K562 (cell line): ENCODE data around the gene DDAH1. TPM values are rescaled to one million over a fixed set of nuclear protein-coding genes. Genes with fewer than 3 reads are reported as not detected.

ENCODE experiments used
- ATAC-seq: fragments of 200-7000 bp; cut with Tn5 transposase; 3 replicates; pipeline ENCODE4 v1.9.1; 2020; ENCODE audit warnings: moderate library complexity
- BruUV-seq: library from RNA; stranded (reverse); fragments of 400-500 nt; replicated peaks from 2 replicates; lab custom pipeline; 2021; lab: Mats Ljungman, UMichigan
- CTCF ChIA-PET: fragments of 300-600 bp; formaldehyde crosslinking; extraction: SDS; loops from one replicate; lab custom pipeline; 2021; ENCODE audit warnings: low intra/inter-chr PET ratio; lab: Yijun Ruan, JAX
- POLR2A ChIA-PET: fragments of 300-600, 350-650 bp; sonication (Branson Sonifier 250); formaldehyde crosslinking; extraction: SDS; loops from one replicate; lab custom pipeline; 2021; ENCODE audit warnings: antibody characterized with exemption, inconsistent platforms; lab: Yijun Ruan, JAX
- DNase-seq, 4 experiments: peaks; one replicate each; pipeline versions ENCODE4 v3.0.0 to v3.0.0-alpha.2; 2011 to 2018; ENCODE audit warnings: low spot score in 3 of 4, mixed read lengths in 3 of 4; ENCODE audit errors: extremely low read depth in 1 of 4
- FAIRE-seq: peaks from 2 replicates; lab custom pipeline; 2011; peaks lifted over from hg19 to GRCh38; lab: Jason Lieb, UNC
- H2AFZ ChIP-seq: 2 replicates; pipeline ENCODE4 v1.6.0; 2011; ENCODE audit warnings: low read depth, low read length, control low read depth, inconsistent platforms
- H3K27ac ChIP-seq: fragments of 200-600 bp; 3 replicates; pipeline ENCODE4 v1.8.0; 2011; ENCODE audit warnings: low read depth, mild to moderate bottlenecking, control low read depth, inconsistent platforms, low read length, moderate library complexity, mixed read lengths; ENCODE audit errors: extremely low read depth
- H3K27me3 ChIP-seq, 2 experiments: fragments of 300-600 bp in 1 of 2; 2 replicates in 1 of 2; 3 replicates in 1 of 2; pipeline versions ENCODE4 v1.6.0 to v1.8.0; 2011; ENCODE audit warnings: inconsistent platforms in 2 of 2, low read length in 2 of 2, mild to moderate bottlenecking in 1 of 2, mixed read lengths in 1 of 2, moderate library complexity in 1 of 2; ENCODE audit not compliant: control insufficient read depth in 2 of 2, insufficient read depth in 2 of 2
- H3K36me3 ChIP-seq: fragments of 300-600 bp; 3 replicates; pipeline ENCODE4 v1.8.0; 2011; ENCODE audit warnings: mild to moderate bottlenecking, low read length, inconsistent platforms; ENCODE audit not compliant: control insufficient read depth, insufficient read depth
- H3K4me1 ChIP-seq, 2 experiments: fragments of 200-600 bp in 1 of 2; replicated peaks in 1 of 2; 2 replicates in 1 of 2; 3 replicates in 1 of 2; pipeline versions ENCODE4 v1.5.1 to v1.8.0; 2011; ENCODE audit warnings: inconsistent platforms in 2 of 2, low read length in 2 of 2, mild to moderate bottlenecking in 1 of 2, mixed read lengths in 1 of 2, moderate library complexity in 1 of 2; ENCODE audit not compliant: control insufficient read depth in 2 of 2, insufficient read depth in 2 of 2
- H3K4me2 ChIP-seq: 2 replicates; pipeline ENCODE4 v1.6.1; 2011; ENCODE audit warnings: low read length, control low read depth, inconsistent platforms, mixed read lengths; ENCODE audit not compliant: insufficient read depth
- H3K4me3 ChIP-seq: fragments of 200-600 bp; sonication (generic), shearing (Covaris generic); 2 replicates; pipeline ENCODE4 v1.5.1; 2016; ENCODE audit warnings: control low read depth, inconsistent platforms
- H3K79me2 ChIP-seq: fragments of 200-600 bp; 3 replicates; pipeline ENCODE4 v1.8.0; 2011; ENCODE audit warnings: low read length, inconsistent platforms; ENCODE audit not compliant: control insufficient read depth, insufficient read depth
- H3K9ac ChIP-seq, 2 experiments: 2 replicates each; pipeline versions ENCODE4 v1.6.0 to v1.6.1; 2011; ENCODE audit warnings: low read depth in 2 of 2, low read length in 2 of 2, control low read depth in 1 of 2, inconsistent platforms in 1 of 2, mild to moderate bottlenecking in 1 of 2, mixed read lengths in 1 of 2; ENCODE audit not compliant: insufficient read depth in 1 of 2
- H3K9me1 ChIP-seq: one replicate; pipeline ENCODE4 v1.6.0; 2011; ENCODE audit warnings: inconsistent platforms, mild to moderate bottlenecking, low read length, moderate library complexity; ENCODE audit not compliant: control insufficient read depth, insufficient read depth
- H3K9me3 ChIP-seq: replicated peaks from 2 replicates; pipeline ENCODE4 v1.5.1; 2011; ENCODE audit warnings: low read depth, low read length, inconsistent platforms; ENCODE audit not compliant: control insufficient read depth, insufficient read depth
- H4K20me1 ChIP-seq: replicated peaks from 2 replicates; pipeline ENCODE4 v1.6.1; 2011; ENCODE audit warnings: low read length, inconsistent platforms, mixed read lengths; ENCODE audit not compliant: control insufficient read depth, insufficient read depth
- ATF7 ChIP-seq: fragments of 450-650 bp; IDR thresholded peaks from 2 replicates; pipeline ENCODE4 v1.7.1; 2014; ENCODE audit warnings: mild to moderate bottlenecking, moderate library complexity
- CBX8 ChIP-seq: fragments of 200-600 bp; sonication (generic); IDR thresholded peaks from 2 replicates; pipeline ENCODE4 v1.6.1; 2012; ENCODE audit warnings: borderline replicate concordance, mixed run types, low read depth, mild to moderate bottlenecking, moderate library complexity, mixed read lengths, low read length, control low read depth, inconsistent platforms; ENCODE audit not compliant: poor library complexity, severe bottlenecking; ENCODE audit errors: extremely low read depth
- JUND ChIP-seq, 2 experiments: IDR thresholded peaks; 2 replicates in 1 of 2; 3 replicates in 1 of 2; pipeline ENCODE4 v1.6.1; 2011; ENCODE audit warnings: borderline replicate concordance in 2 of 2, low read depth in 2 of 2, low read length in 2 of 2, improper control_type of control experiment in 1 of 2, missing biosample characterization in 1 of 2, missing genetic modification characterization in 1 of 2, missing genetic modification reagents in 1 of 2
- MECOM ChIP-seq: fragments of 250-450 bp; sonication (Bioruptor Pico); IDR thresholded peaks from 2 replicates; pipeline ENCODE4 v1.8.0; 2022; ENCODE audit warnings: inconsistent platforms
- POLR2G ChIP-seq: fragments of 200-400 bp; formaldehyde crosslinking; IDR thresholded peaks from 2 replicates; pipeline ENCODE4 v1.6.1; 2017; ENCODE audit warnings: low read depth, mild to moderate bottlenecking, antibody characterized with exemption, low read length, moderate library complexity
- TCFL5 ChIP-seq: fragments of 250-450 bp; sonication (Bioruptor Pico); conservative IDR thresholded peaks from 2 replicates; pipeline ENCODE4 v1.6.1; 2021; ENCODE audit warnings: mild to moderate bottlenecking, moderate library complexity, matching md5 sums
- TRIM25 ChIP-seq: fragments of 450-650 bp; IDR thresholded peaks from 2 replicates; pipeline ENCODE4 v1.7.0; 2016; ENCODE audit warnings: borderline replicate concordance
- ZBTB17 ChIP-seq: fragments of 450-650 bp; formaldehyde crosslinking; IDR thresholded peaks from 2 replicates; pipeline ENCODE4 v1.4.0; 2020; ENCODE audit warnings: mild to moderate bottlenecking
- ZBTB34 ChIP-seq: fragments of 250-450 bp; sonication (Bioruptor Pico); IDR thresholded peaks from 2 replicates; pipeline ENCODE4 v1.8.0; 2021; ENCODE audit warnings: mild to moderate bottlenecking, moderate library complexity
- ZNF77 ChIP-seq: fragments of 250-450 bp; sonication (Bioruptor Pico); IDR thresholded peaks from 2 replicates; pipeline ENCODE4 v1.5.0; 2020
- WGBS: fragments of 100-300 bp; shearing (Covaris generic); methylation state at CpG from one replicate; pipeline ENCODE4 v1.1.6; 2016; ENCODE audit warnings: low coverage, mixed read lengths; ENCODE audit not compliant: insufficient coverage; ENCODE audit errors: missing lambda C conversion rate; 5-methylcytosine and 5-hydroxymethylcytosine counted together
- in situ Hi-C: fragments of 300-500 bp; cut with MboI; formaldehyde crosslinking; loops from 4 replicates; pipeline ENCODE4 v1.15.0; 2018; ENCODE audit warnings: inconsistent platforms, mixed read lengths
- intact Hi-C: fragments of 100-400 bp; cut with micrococcal nuclease; formaldehyde crosslinking; loops from 2 replicates; pipeline ENCODE4 v1.14.2; 2022
- polyA plus RNA-seq, 8 experiments: library from polyadenylated mRNA; depleted of rRNA in 4 of 8; stranded (reverse) in 5 of 8; unstranded in 3 of 8; fragments of >200 nt; fragmentation: Nextera tagmentation in 2 of 8; fragmentation: Illumina TruSeq in 1 of 8; extraction: Ambion mirVana in 2 of 8; extraction: Trizol in 1 of 8; gene quantifications; 2 replicates each; pipeline versions ENCODE4 v1.2.1 to v1.2.3, GENCODE V29; 2011 to 2014; ENCODE audit warnings: inconsistent platforms in 1 of 8, missing spikeins in 1 of 8
- total RNA-seq, 7 experiments: library from RNA; depleted of rRNA in 6 of 7; stranded (reverse); fragments of >200 nt in 6 of 7; fragmentation: Illumina TruSeq in 2 of 7; extraction: Trizol in 2 of 7; gene quantifications; 2 replicates each; pipeline versions ENCODE4 v1.2.1 to v1.2.3, GENCODE V29; 2011 to 2021; ENCODE audit warnings: low replicate concordance in 1 of 7
- TF ChIP-seq, protein P1 (sequence below): sonication (generic); formaldehyde crosslinking; IDR thresholded peaks from 2 replicates; pipeline ENCODE4 v1.8.0; 2022; ENCODE audit warnings: mild to moderate bottlenecking, missing genetic modification reagents, borderline replicate concordance

The DDAH1 gene
- total and polyA plus RNA-seq, 9 of the 15 experiments (the other 6 are each of a cell fraction or from before 2014, with no cell fraction given) = 0.04 to 0.24 (median 0.10) TPM

- TF ChIP-seq TRIM25 = no peak
- no peak for TF ChIP-seq CBX8
Observed at GRCh38 chr1:85459290-85459689, 5.7 kb downstream of the DDAH1 start (continued).

DNA sequence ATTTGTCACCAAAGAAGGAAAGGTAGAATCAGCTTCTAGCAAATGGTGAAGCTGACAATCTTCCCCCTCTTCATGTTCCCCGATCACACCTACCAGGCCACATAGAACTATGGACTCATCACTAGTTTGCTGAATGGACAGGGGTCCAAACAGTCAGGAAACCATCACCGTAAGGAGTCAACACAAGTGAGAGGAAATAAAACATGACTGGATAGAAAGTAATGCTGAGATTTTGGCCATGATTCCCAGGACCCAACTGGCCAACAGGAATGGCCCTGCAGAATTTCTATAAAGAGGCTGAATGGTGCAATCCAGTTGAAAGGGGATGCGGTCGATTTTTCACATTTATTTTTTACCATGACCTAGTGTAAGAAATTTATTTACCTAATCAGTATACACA lies 10.7 kb downstream of the DDAH1 start:
- TF ChIP-seq JUND (IDR thresholded peaks at IDR 0.05; ENCODE audit: borderline replicate concordance, low read depth, low read length) = no peak
- no peak for TF ChIP-seq JUND (tag; IDR thresholded peaks at IDR 0.05; ENCODE audit: borderline replicate concordance, low read depth, low read length)
- TF ChIP-seq, protein P1, sequence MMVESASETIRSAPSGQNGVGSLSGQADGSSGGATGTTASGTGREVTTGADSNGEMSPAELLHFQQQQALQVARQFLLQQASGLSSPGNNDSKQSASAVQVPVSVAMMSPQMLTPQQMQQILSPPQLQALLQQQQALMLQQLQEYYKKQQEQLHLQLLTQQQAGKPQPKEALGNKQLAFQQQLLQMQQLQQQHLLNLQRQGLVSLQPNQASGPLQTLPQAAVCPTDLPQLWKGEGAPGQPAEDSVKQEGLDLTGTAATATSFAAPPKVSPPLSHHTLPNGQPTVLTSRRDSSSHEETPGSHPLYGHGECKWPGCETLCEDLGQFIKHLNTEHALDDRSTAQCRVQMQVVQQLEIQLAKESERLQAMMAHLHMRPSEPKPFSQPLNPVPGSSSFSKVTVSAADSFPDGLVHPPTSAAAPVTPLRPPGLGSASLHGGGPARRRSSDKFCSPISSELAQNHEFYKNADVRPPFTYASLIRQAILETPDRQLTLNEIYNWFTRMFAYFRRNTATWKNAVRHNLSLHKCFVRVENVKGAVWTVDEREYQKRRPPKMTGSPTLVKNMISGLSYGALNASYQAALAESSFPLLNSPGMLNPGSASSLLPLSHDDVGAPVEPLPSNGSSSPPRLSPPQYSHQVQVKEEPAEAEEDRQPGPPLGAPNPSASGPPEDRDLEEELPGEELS = no peak
- TF ChIP-seq ZNF77 (CRISPR knock-in tag) = no peak
- no peak for TF ChIP-seq TCFL5 (CRISPR knock-in tag)
- no peak for TF ChIP-seq ZBTB34 (CRISPR knock-in tag)
- TF ChIP-seq ZBTB17 = no peak
- TF ChIP-seq ATF7 = no peak
- TF ChIP-seq MECOM (CRISPR knock-in tag) = no peak
- no peak for TF ChIP-seq POLR2G
- Histone ChIP-seq H3K9me3 (no peaks in the 10 kb centered on the region), H3K9ac (no peak overlapping the region), H3K27me3 (no peaks in the 10 kb centered on the region), H3K36me3 (no peaks in the 10 kb centered on the region), H3K27ac (no peak overlapping the region), H4K20me1 (no peaks in the 10 kb centered on the region), H3K79me2 (no peaks in the 10 kb centered on the region), H2AFZ (no peak overlapping the region), H3K9me1 (no peaks in the 10 kb centered on the region), H3K4me1 (no peaks in the 10 kb centered on the region), H3K4me3 (no peak overlapping the region), H3K4me2 (no peak overlapping the region)
- POLR2A ChIA-PET = no interaction called here
- no TSS peak for BruUV-seq
- intact Hi-C loops = no loop called here
- CTCF ChIA-PET = no interaction called here
- 0% methylated on average over 4 of the region's 4 CpGs for WGBS
- FAIRE-seq (no peak), DNase-seq (no peak), ATAC-seq (no peak)
- in situ Hi-C loops = no loop called here
